HepG2 (cell line): Measurements from ENCODE around the gene HMGN4. TPM values are rescaled to one million over a fixed set of nuclear protein-coding genes. Genes with fewer than 3 reads are reported as not detected.
A peak's percentile ranks its signal among the peaks of the same experiment; 100 is the strongest.

Source experiments
- ATAC-seq: fragments of 200-7000 bp; cut with Tn5 transposase; 3 replicates; pipeline ENCODE4 v1.9.1; 2020; ENCODE audit warnings: mild to moderate bottlenecking, moderate library complexity
- BruUV-seq: library from RNA; stranded (reverse); fragments of 400-500 nt; replicated peaks from 2 replicates; lab custom pipeline; 2021; lab: Mats Ljungman, UMichigan
- CTCF ChIA-PET: fragments of 300-600 bp; formaldehyde crosslinking; extraction: SDS; loops from one replicate; lab custom pipeline; 2021; ENCODE audit warnings: low total read pairs, inconsistent platforms, low intra/inter-chr PET ratio; lab: Yijun Ruan, JAX
- POLR2A ChIA-PET: fragments of 350-600 bp; sonication (Branson Sonifier 250); formaldehyde crosslinking; loops from one replicate; lab custom pipeline; 2020; ENCODE audit warnings: antibody characterized with exemption, inconsistent platforms; lab: Yijun Ruan, JAX
- DNase-seq: peaks from one replicate; pipeline ENCODE4 v3.0.0-alpha.2; 2015; ENCODE audit warnings: low spot score
- FAIRE-seq: peaks from 3 replicates; lab custom pipeline; 2011; peaks lifted over from hg19 to GRCh38; lab: Jason Lieb, UNC
- H2AFZ ChIP-seq: one replicate; pipeline ENCODE4 v1.6.1; 2011; ENCODE audit warnings: low read length, inconsistent platforms
- H3K27ac ChIP-seq: fragments of 300-600 bp; 3 replicates; pipeline ENCODE4 v1.8.0; 2011; ENCODE audit warnings: mixed run types, mild to moderate bottlenecking, mixed read lengths, low read length, inconsistent platforms; ENCODE audit not compliant: insufficient read depth; ENCODE audit errors: extremely low read length
- H3K27me3 ChIP-seq, 2 experiments: fragments of 200-600 bp in 1 of 2; 2 replicates in 1 of 2; 3 replicates in 1 of 2; pipeline versions ENCODE4 v1.6.0 to v1.8.0; 2011; ENCODE audit warnings: low read length in 2 of 2, mild to moderate bottlenecking in 2 of 2, moderate library complexity in 2 of 2, inconsistent platforms in 1 of 2; ENCODE audit not compliant: insufficient read depth in 2 of 2, control insufficient read depth in 1 of 2
- H3K36me3 ChIP-seq, 2 experiments: fragments of 200-600 bp in 1 of 2; replicated peaks in 1 of 2; 2 replicates in 1 of 2; 3 replicates in 1 of 2; pipeline versions ENCODE4 v1.5.1 to v1.8.0; 2011; ENCODE audit warnings: low read length in 2 of 2, inconsistent platforms in 1 of 2; ENCODE audit not compliant: insufficient read depth in 2 of 2, control insufficient read depth in 1 of 2
- H3K4me1 ChIP-seq: 2 replicates; pipeline ENCODE4 v1.5.1; 2012; ENCODE audit warnings: low read length, inconsistent platforms; ENCODE audit not compliant: insufficient read depth
- H3K4me2 ChIP-seq: 2 replicates; pipeline ENCODE4 v1.6.0; 2011; ENCODE audit warnings: low read depth, low read length, inconsistent platforms
- H3K4me3 ChIP-seq, 3 experiments: fragments of 200-600 bp in 1 of 3; sonication (generic), shearing (Covaris generic) in 1 of 3; replicated peaks in 1 of 3; 2 replicates each; pipeline ENCODE4 v1.5.1; 2011 to 2016; ENCODE audit warnings: low read length in 3 of 3, inconsistent platforms in 2 of 3, low read depth in 2 of 3, mild to moderate bottlenecking in 2 of 3, control low read depth in 1 of 3, mixed read lengths in 1 of 3; ENCODE audit not compliant: insufficient read depth in 1 of 3
- H3K79me2 ChIP-seq: one replicate; pipeline ENCODE4 v1.6.1; 2011; ENCODE audit warnings: low read length, inconsistent platforms; ENCODE audit not compliant: insufficient read depth
- H3K9ac ChIP-seq: 2 replicates; pipeline ENCODE4 v1.6.0; 2011; ENCODE audit warnings: mild to moderate bottlenecking, low read depth, low read length, inconsistent platforms; ENCODE audit not compliant: insufficient read depth
- H3K9me3 ChIP-seq: 2 replicates; pipeline ENCODE4 v1.5.1; 2012; ENCODE audit warnings: mild to moderate bottlenecking, low read length
- H4K20me1 ChIP-seq: 2 replicates; pipeline ENCODE4 v1.6.0; 2011; ENCODE audit warnings: inconsistent platforms, mild to moderate bottlenecking, low read length, moderate library complexity; ENCODE audit not compliant: insufficient read depth
- ARNT2 ChIP-seq: sonication (generic); formaldehyde crosslinking; IDR thresholded peaks from 2 replicates; pipeline ENCODE4 v1.8.0; 2022; ENCODE audit warnings: mild to moderate bottlenecking, low read depth, missing genetic modification reagents, moderate library complexity
- CEBPB ChIP-seq: IDR thresholded peaks from 2 replicates; pipeline ENCODE4 v1.6.1; 2011; ENCODE audit warnings: low read depth, low read length, improper control_type of control experiment, borderline replicate concordance
- GPN1 ChIP-seq: sonication (generic); formaldehyde crosslinking; IDR thresholded peaks from 2 replicates; pipeline ENCODE4 v1.5.1; 2020; ENCODE audit warnings: missing genetic modification reagents, borderline replicate concordance
- KLF11 ChIP-seq: IDR thresholded peaks from 2 replicates; pipeline ENCODE4 v1.6.1; 2016; ENCODE audit warnings: missing compliant biosample characterization
- MEIS2 ChIP-seq: sonication (generic); formaldehyde crosslinking; IDR thresholded peaks from 2 replicates; pipeline ENCODE4 v1.9.0; 2021; ENCODE audit warnings: mild to moderate bottlenecking, missing genetic modification reagents
- SYNCRIP ChIP-seq: fragments of 200-400 bp; formaldehyde crosslinking; IDR thresholded peaks from 2 replicates; pipeline ENCODE4 v1.6.1; 2018; ENCODE audit warnings: mild to moderate bottlenecking, low read depth, low read length; ENCODE audit not compliant: insufficient read depth
- TGIF2 ChIP-seq: IDR thresholded peaks from 2 replicates; pipeline ENCODE4 v1.6.1; 2016; ENCODE audit warnings: control low read depth, missing compliant biosample characterization
- ZC3H4 ChIP-seq: sonication (generic); formaldehyde crosslinking; IDR thresholded peaks from 2 replicates; pipeline ENCODE4 v1.4.0; 2020; ENCODE audit warnings: missing genetic modification reagents, borderline replicate concordance
- ZFP36L2 ChIP-seq: sonication (generic); formaldehyde crosslinking; IDR thresholded peaks from 2 replicates; pipeline ENCODE4 v1.4.0; 2020; ENCODE audit warnings: missing genetic modification reagents
- WGBS: methylation state at CpG from one replicate; pipeline ENCODE4 v1.1.6; 2017; ENCODE audit warnings: low lambda C conversion rate; 5-methylcytosine and 5-hydroxymethylcytosine counted together
- in situ Hi-C: cut with HindIII; loops from 2 replicates; pipeline ENCODE4 v1.10.0; 2017; ENCODE audit warnings: low pct_unique_long_range_greater_than_20kb; ENCODE audit not compliant: extremely low pct_ligation_motif_present
- intact Hi-C: fragments of 100-400 bp; cut with micrococcal nuclease; formaldehyde crosslinking; loops from one replicate; pipeline ENCODE4 v1.10.0; 2022; ENCODE audit not compliant: unreplicated experiment
- polyA plus RNA-seq, 8 experiments: library from polyadenylated mRNA; depleted of rRNA in 3 of 8; stranded (reverse) in 7 of 8; unstranded in 1 of 8; fragments of >200 nt; fragmentation: Illumina TruSeq in 4 of 8; extraction: Trizol in 4 of 8; gene quantifications; 2 replicates each; pipeline versions ENCODE4 v1.2.1 to v1.2.3, GENCODE V29; 2011 to 2016; ENCODE audit warnings: low read depth in 4 of 8, missing spikeins in 1 of 8, mixed read lengths in 1 of 8; ENCODE audit not compliant: insufficient read depth in 1 of 8
- total RNA-seq, 5 experiments: library from RNA; depleted of rRNA; stranded (reverse); fragments of >200 nt; fragmentation: Illumina TruSeq; extraction: Trizol; gene quantifications; 2 replicates each; pipeline ENCODE4 v1.2.3, GENCODE V29; 2016; ENCODE audit warnings: low read depth in 1 of 5
- TF ChIP-seq, protein P1 (sequence below): sonication (generic); formaldehyde crosslinking; IDR thresholded peaks from 2 replicates; pipeline ENCODE4 v1.9.0; 2021; ENCODE audit warnings: missing genetic modification reagents, borderline replicate concordance

Gene HMGN4
- total and polyA plus RNA-seq, 2 of the 13 experiments (the other 11 are each of a cell fraction or from before 2014, with no cell fraction given): 39.9 to 52.1 TPM

DNA sequence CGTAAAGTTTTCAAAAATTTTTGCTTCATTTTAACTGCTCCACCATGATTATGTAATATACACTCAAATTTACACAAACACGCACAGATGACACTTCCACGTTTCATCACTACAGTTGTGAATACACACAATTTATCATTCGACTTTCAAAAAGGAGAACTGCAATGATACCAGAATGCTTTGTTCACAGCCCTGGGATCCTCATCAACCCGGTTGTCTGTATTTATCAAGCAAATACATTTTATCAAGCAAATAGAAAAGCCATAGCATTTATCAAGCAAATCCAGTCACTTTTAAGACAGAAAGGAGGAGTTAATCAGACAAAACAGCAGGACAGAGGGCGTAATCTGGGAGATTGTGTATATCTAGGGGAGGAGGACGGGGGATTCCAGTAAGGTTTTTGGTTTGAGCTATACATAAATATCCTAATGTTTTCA, 38.3 kb downstream of the HMGN4 start:
- Histone ChIP-seq H3K27me3 (0 out of 5 replicates have a peak, but pooled peaks cover 0 to 1% of the 10 kb centered on the region in 2 experiments), H3K36me3 (no peaks in the 10 kb centered on the region), H3K4me3 (peak overlapping the region; percentile 54 to 71 (median 57); a peak in 5 of 6 replicates), H3K4me1 (peaks cover 40% of the 10 kb centered on the region), H3K9me3 (no peaks in the 10 kb centered on the region), H3K27ac (no peak overlapping the region), H3K79me2 (no peaks in the 10 kb centered on the region), H3K4me2 (peak overlapping the region; percentile 74), H4K20me1 (no peaks in the 10 kb centered on the region), H3K9ac (peak overlapping the region; percentile 42), H2AFZ (peak overlapping the region; percentile 56)
- in situ Hi-C loops: no loop called here
- DNase-seq: no peak
- ChIA-PET POLR2A (interaction anchor here (0.5 to 1.2 kb wide), 6 partner anchors 17 to 1233 kb away, joined by 3 to 7 read pairs (median 4); partner anchors contain the start of gene HMGN4), CTCF (interaction anchor here (2.3 kb wide), 1 partner anchor 19 kb away, joined by 8 read pairs; the partner anchor contains the start of gene ABT1)
- no peak for ATAC-seq
- FAIRE-seq: no peak
- intact Hi-C loops: no loop called here
- WGBS: 31% methylated on average over 7 of the region's 7 CpGs
- TF ChIP-seq CEBPB (peak; percentile 54; the same call in 1 of the 2 replicates), ARNT2 (CRISPR knock-in tag) (no peak), ZC3H4 (CRISPR knock-in tag) (no peak)
- BruUV-seq: no TSS peak

DNA sequence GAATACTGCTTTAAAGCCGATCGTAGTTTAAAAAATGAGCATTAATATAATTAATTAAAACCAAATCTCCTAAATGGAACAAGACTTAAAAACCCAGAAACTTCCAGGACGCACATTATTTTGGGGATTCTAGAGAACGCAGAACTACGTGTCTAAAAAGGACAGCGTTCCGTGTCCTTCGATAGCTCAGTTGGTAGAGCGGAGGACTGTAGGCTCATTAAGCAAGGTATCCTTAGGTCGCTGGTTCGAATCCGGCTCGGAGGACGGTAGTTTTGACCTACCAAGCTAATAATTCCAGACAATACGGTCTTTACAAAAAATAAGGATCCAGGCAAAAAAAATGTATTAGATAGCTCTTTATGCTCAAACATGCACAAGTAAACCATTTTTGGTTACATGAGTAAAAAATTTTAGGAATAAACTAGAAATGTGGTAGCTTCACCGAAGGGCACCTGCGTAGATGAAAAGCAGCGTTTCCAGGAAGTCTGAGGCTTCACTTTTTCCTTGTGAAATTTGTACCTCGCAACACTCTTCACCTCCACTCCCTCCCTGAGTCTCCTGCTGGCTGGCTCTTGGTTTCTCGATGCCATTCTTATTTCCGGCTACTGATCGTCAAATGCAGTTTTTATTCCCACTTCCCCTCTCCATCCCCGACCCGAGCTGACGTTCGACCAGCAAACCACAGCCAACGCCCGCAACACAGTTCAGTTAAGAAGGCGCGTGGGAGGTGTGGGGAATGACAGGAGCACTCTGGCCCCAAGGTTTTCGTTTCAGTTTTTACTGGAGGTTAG, 39.0 kb downstream of the HMGN4 start:
- intact Hi-C loops (loop anchor here (1.0 kb wide), 1 partner anchor 19 kb away; the partner anchor contains the start of gene ABT1), in situ Hi-C loops (no loop called here)
- FAIRE-seq (peak; percentile 8), ATAC-seq (peak; percentile 49), DNase-seq (peak; percentile 75)
- no peak overlapping the region for H3K27ac ChIP-seq
- BruUV-seq: no TSS peak
- no peaks in the 10 kb centered on the region for H3K36me3 ChIP-seq
- H3K4me1 ChIP-seq: peaks cover 37% of the 10 kb centered on the region
- ChIA-PET CTCF (interaction anchor here (2.3 kb wide), 1 partner anchor 19 kb away, joined by 8 read pairs; the partner anchor contains the start of gene ABT1), POLR2A (interaction anchor here (0.5 to 1.2 kb wide), 6 partner anchors 16 to 1233 kb away, joined by 3 to 7 read pairs (median 4); partner anchors contain the start of gene HMGN4)
- WGBS: 6% methylated on average over 31 of the region's 31 CpGs
- peak overlapping the region; percentile 4 for H2AFZ ChIP-seq
- H3K9me3 ChIP-seq: no peaks in the 10 kb centered on the region
- peak overlapping the region; percentile 54 to 71 (median 57) for H3K4me3 ChIP-seq
- no peaks in the 10 kb centered on the region for H4K20me1 ChIP-seq
- H3K9ac ChIP-seq: peak overlapping the region; percentile 50; the same call in 1 of the 2 replicates
- no peaks in the 10 kb centered on the region for H3K79me2 ChIP-seq
- 0 out of 5 replicates have a peak, but pooled peaks cover 0 to 1% of the 10 kb centered on the region in 2 experiments for H3K27me3 ChIP-seq
- H3K4me2 ChIP-seq: peak overlapping the region; percentile 74
- TF ChIP-seq KLF11 (CRISPR knock-in tag): peak; percentile 73; the same call in 1 of the 2 replicates
- TF ChIP-seq SYNCRIP: no peak
- no peak for TF ChIP-seq ZFP36L2 (CRISPR knock-in tag)
- TF ChIP-seq MEIS2 (CRISPR knock-in tag): no peak
- TF ChIP-seq GPN1 (CRISPR knock-in tag): no peak
- TF ChIP-seq, protein P1, sequence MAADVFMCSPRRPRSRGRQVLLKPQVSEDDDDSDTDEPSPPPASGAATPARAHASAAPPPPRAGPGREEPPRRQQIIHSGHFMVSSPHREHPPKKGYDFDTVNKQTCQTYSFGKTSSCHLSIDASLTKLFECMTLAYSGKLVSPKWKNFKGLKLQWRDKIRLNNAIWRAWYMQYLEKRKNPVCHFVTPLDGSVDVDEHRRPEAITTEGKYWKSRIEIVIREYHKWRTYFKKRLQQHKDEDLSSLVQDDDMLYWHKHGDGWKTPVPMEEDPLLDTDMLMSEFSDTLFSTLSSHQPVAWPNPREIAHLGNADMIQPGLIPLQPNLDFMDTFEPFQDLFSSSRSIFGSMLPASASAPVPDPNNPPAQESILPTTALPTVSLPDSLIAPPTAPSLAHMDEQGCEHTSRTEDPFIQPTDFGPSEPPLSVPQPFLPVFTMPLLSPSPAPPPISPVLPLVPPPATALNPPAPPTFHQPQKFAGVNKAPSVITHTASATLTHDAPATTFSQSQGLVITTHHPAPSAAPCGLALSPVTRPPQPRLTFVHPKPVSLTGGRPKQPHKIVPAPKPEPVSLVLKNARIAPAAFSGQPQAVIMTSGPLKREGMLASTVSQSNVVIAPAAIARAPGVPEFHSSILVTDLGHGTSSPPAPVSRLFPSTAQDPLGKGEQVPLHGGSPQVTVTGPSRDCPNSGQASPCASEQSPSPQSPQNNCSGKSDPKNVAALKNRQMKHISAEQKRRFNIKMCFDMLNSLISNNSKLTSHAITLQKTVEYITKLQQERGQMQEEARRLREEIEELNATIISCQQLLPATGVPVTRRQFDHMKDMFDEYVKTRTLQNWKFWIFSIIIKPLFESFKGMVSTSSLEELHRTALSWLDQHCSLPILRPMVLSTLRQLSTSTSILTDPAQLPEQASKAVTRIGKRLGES (CRISPR knock-in tag): no peak
- TF ChIP-seq TGIF2 (CRISPR knock-in tag): no peak
